Activated T-helper 9 cell treated with anti-CD3 and anti-CD28 coated beads, Interleukin-2, amount 50 U/mL, for 16 hours (primary cell): ENCODE results near the gene TLE4.

Experiments
- DNase-seq: peaks from one replicate; pipeline ENCODE4 v3.0.0-alpha.2; 2020; ENCODE audit warnings: low read depth

The TLE4 gene

DNA sequence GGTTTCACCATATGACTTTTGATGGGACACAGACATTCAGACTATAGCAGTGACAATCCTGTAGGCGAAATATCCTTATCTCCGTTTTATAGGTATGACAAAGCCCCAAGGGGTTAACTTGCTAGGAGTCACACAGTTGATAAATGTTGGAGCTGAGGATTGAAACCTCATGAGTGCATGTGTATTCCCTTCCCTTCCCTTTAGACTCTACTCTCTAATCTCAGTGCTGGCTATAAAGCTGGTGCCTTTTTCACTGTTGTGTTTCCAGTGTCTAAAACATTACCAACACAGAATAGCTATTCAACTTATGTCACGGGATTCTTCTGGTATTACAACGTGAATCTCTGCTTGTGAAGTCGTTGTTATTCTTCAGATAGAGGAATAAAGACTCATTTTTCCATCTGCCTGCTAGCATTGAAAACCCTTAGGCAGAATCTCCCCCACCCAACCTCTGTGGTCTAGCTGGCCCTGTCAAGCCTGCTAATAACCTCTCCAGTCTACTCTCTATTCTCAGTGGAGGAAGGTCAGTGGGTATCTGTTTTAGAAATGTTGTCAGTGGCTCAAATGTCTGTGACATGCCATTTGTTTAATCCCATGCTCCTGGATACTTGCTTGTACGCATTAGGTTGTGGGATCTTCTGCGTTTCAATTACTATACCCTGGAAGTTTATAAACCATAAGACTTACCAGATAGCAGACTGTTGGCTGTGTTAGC lies 121.2 kb downstream of the TLE4 start:
- DNase-seq = no peak

DNA sequence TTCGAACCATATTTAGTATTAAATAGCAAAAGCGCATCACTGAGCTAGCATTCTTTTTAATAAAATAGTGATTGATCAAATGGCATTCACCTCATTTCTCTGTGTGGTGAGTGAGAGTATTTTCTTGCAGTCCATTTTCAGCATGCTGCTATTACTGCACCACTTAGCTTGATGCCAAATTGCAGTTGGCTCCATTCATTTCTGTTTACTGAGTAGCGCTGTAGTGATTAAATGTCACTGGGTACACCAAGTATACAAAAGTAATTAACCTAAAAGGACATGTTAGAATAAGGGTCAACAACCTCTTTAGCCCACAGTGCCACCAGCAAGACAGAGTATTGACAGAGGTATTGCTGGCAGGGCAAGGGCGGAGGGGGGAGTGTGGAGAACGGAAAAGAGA lies 122.0 kb downstream of the TLE4 start:
- DNase-seq = no peak

DNA sequence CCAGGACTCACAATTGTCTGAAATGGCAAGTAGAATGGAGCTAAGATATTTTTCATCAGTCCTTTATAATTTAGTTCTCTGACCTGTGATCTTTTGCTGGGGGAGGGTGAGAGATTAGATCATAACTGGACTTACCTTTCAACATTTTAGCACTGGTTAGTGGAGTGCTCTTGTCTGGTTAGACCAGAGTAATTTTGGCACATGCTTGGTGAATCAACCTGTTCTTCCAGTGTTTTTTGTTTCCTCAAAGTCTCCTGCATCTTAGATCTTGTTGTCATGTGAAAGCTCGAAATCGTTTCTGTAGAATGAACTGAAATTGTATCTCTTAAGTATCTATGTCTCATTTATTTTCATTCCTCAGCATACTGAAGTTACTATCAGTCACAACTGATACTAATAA lies 122.4 kb downstream of the TLE4 start:
- no peak for DNase-seq

GRCh38 chr9:79694676-79695400 lies 123.1 kb downstream of the TLE4 start:
- DNase-seq = no peak

DNA sequence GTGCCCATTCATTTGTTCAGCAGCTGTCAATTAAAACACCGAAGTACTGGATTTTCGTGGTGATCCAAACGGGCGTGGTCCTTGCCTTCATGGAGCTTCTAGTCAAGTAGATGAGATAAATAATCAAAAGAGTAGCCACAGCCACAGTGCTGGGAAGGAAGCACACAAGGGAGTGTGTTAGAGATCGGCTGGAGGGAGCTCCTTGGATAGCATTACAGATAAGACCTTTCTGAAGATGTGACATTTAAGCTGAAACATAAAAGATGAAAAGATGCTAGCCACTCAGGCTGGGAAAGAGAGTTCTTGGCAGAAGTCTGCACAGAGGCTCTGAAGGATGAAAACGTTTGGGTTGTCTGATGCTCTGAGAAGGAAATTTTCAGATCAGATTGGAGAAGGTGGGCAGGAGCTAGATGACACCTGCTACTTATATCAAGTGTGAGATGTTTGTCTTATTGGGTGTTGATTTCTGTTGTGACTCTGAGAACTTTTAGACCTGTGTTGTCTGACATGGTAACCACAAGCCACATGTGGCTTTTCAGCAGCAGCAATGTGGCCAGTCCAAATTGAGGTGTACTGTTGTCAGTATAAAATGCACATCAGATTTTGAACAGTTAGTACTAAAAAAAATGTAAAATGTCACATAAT lies 123.9 kb downstream of the TLE4 start:
- DNase-seq = no peak

DNA sequence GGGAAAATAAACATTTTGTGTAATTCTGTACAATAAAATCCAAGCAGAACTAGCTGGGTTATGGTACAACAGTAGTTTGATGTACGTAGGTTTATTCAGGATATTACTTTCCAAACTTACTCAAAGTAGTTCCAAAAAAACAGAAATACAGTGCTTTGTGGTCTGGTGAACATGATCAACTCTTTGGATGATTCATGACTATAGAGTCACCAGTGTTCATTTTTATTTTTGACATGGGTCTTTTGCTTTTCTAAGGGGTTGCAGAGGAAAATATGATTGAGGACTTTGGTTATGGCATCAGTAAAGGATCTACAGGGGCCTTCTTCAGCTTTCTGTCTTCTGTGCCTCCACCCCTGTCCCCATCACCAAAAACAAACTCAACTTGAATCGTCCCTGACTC lies 127.2 kb downstream of the TLE4 start:
- DNase-seq = no peak

GRCh38 chr9:79699479-79699878 lies 127.7 kb downstream of the TLE4 start:
- no peak for DNase-seq

DNA sequence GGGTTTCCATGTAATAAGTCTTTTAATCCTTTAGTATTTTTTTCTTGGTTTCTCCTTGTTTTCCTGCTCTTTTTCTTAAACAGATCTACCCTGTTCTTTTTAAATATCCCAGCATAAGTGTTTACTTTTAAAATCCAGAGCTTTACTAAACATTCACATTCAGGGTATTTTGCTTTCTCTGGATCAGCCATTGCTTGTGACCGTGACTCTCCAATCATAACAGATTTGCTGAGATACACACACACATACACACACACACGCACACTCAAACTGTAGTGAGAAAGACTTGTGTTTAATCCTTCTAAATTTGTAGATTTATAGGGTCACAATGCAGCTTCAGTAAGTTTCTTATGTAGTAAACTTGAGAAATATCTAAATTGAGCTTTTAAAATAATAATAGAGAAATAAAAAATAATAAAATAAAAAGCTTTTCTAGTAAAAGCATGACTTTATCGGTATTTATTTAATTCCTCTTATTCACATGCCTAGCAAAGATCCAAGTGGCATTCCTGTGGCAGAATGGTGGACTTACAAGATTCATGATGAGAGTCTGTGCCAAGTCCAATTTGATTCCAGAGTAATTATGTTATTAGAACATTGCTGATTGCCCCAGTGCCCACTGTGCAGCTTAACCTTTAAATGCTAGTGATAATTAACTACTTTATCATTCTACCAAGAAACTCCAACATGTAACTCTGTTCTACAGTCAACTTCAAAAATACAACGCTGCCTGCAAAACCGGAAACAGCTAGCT lies 129.0 kb downstream of the TLE4 start:
- no peak for DNase-seq

DNA sequence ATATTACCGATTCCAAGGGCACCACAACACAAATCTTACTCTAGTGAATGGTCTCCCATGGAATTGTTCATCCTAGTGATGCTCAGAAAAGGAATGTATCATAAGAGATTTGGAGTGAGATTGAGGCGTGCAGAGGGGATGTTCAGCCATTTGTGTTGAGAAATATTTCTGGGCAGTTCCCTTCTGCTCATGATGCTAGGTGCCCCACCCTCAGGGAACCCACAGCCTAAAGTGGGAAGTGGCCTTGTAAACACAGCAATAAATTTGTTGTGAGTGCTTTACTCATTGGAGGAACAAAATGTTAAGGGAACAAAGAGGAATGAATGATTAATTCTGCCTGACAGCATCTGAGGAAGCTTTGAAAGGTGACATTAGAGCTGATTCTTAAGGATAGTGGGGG lies 129.9 kb downstream of the TLE4 start:
- no peak for DNase-seq

DNA sequence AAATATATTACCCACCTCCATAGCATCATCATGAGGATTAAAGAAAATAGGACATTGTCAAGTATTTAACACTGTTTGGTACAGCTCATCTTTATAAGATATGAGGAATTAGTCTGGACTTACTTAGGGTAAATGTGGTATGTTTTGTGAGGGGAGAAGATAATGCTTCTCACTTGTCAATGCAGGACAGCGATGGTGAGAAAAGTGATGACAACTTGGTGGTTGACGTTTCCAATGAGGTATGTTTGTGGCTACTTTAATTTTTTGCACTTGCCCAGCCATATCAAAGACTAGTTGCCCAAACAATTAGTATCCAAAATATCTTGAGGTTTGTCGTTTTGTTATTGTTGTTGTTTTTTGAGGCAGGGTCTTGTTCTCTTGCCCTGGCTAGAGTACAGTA lies 133.9 kb downstream of the TLE4 start:
- DNase-seq = no peak

DNA sequence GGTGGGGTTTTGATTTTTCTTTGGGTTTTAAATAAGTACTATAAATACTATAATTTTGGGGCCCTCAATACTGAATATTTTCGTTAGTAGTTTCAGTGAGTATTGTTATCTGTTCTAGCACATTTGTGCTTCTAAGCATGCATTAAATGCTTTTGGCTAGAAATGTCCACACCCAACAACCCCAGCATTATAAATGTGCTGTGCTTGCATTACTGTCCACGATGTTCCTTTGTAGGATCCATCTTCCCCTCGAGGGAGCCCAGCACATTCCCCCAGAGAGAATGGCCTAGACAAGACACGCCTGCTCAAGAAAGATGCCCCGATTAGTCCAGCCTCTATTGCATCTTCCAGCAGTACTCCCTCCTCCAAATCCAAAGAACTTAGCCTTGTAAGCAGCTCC lies 134.7 kb downstream of the TLE4 start:
- no peak for DNase-seq

GRCh38 chr9:79707589-79707988 lies 135.8 kb downstream of the TLE4 start:
- DNase-seq = no peak

- no peak for DNase-seq
Measured at GRCh38 chr9:79708541-79708940, 136.8 kb downstream of the TLE4 start.

DNA sequence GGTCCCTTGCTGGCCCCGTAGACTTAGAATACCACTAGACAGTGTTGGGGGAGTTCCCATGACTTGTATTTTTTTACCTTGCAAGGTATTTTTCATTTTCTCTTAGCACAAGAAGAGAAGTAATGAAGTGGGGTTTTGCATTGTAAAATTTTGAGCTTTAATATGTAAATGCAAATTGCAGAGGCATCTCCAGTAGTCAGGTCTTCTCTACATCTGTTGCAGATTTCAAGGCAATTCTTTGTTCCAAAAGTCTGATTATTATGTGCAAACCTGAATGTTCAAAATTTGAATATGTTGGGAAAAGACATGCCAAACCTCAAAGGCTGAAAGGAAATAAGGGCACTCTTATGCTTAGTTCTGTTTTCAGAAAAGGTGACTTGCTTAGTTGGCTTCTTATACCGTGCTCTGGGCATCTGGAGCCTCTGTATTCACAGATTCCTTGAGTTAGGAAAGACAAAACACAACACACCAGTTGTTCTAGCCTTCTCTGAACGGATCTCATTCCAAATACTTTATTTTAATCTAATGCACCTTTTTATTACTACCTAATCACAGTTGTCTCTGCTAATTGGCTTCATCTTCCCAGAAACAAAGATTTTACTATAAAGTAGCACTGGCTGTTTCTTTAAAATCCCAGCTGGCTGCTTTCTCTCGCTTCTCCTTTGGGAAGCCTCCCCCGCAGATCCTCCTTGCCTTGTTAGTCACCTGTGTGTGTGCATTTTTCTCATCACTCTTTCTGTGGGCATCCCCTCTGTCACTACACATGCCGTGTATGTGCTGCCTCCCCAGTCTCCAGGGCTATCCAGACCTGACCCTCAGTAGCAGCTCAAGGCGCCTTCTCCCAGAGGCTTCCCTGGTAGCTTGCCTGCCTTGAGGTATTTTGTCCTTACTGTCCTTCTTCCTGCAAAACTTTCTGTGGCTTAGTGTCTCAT lies 138.2 kb downstream of the TLE4 start:
- no peak for DNase-seq

GRCh38 chr9:79711874-79712273 lies 140.1 kb downstream of the TLE4 start:
- no peak for DNase-seq

- DNase-seq = no peak
Measured at GRCh38 chr9:79719021-79719420, 147.3 kb downstream of the TLE4 start.

GRCh38 chr9:79719989-79720388 lies 148.2 kb downstream of the TLE4 start:
- DNase-seq = no peak

GRCh38 chr9:79731171-79731890 lies 159.6 kb downstream of the TLE4 start:
- DNase-seq = no peak

GRCh38 chr9:79735023-79735779 lies 163.4 kb downstream of the TLE4 start:
- no peak for DNase-seq

DNA sequence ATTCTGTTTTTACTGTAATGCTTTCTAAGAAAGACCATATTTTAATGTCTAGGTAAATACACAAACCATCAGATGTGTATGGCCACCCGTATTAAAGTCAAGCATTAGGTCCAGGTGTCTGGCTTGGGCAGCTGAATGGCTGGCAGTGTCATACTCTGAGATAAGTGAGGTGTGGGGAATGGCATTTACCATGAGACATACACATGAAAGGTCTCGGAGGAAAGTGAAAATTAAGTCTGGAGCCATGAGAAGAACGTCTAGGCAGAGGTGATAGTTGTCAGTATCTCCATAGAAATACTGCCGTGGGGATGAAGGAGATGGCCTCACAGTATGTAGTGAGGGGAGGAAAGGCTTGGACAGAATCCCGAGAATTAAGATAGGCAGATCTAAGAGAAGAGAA lies 164.3 kb downstream of the TLE4 start:
- DNase-seq = no peak
